Thoracic aorta (tissue), 2 donors: ENCODE measurements around the gene CUL5. TPM values are rescaled to one million over a fixed set of nuclear protein-coding genes. Genes with fewer than 3 reads are reported as not detected.

Source experiments
- ATAC-seq: fragments of 150-250 bp; one replicate; pipeline ENCODE4 v1.8.0; 2017; ENCODE audit warnings: low read depth; ENCODE audit not compliant: insufficient number of reproducible peaks, low FRiP score
- DNase-seq: peaks from one replicate; pipeline ENCODE4 v3.0.0-alpha.2; 2020; ENCODE audit warnings: low spot score
- H3K27ac ChIP-seq, 2 donors: fragments of 200-600 bp; sonication (generic); 1 replicate in 1 of 2; 2 replicates in 1 of 2; pipeline ENCODE4 v1.5.1; 2016; ENCODE audit warnings: mild to moderate bottlenecking in 2 of 2, moderate library complexity in 2 of 2
- H3K27me3 ChIP-seq: fragments of 200-600 bp; sonication (generic); replicated peaks from 2 replicates; pipeline ENCODE4 v1.6.0; 2016; ENCODE audit warnings: mild to moderate bottlenecking; ENCODE audit not compliant: insufficient read depth
- H3K36me3 ChIP-seq: fragments of 200-600 bp; sonication (generic); one replicate; pipeline ENCODE4 v1.5.1; 2016
- H3K4me1 ChIP-seq, 2 donors: fragments of 200-600 bp; sonication (generic); 1 replicate in 1 of 2; 2 replicates in 1 of 2; pipeline versions ENCODE4 v1.5.1 to v1.6.0; 2016; ENCODE audit warnings: low read depth in 2 of 2, mild to moderate bottlenecking in 1 of 2; ENCODE audit not compliant: control insufficient read depth in 1 of 2
- H3K4me3 ChIP-seq: fragments of 200-600 bp; sonication (generic); 2 replicates; pipeline ENCODE4 v1.5.1; 2016; ENCODE audit warnings: mild to moderate bottlenecking
- H3K9me3 ChIP-seq: fragments of 200-600 bp; sonication (generic); 2 replicates; pipeline ENCODE4 v1.5.1; 2016
- total RNA-seq, 2 donors: library from RNA; depleted of rRNA; stranded (reverse); fragments of >200 nt; gene quantifications; one replicate each; pipeline versions ENCODE4 v1.1.0 to v1.2.3, GENCODE V29; 2016
- TF ChIP-seq, protein P1 (sequence below): fragments of 200-600 bp; sonication (generic); IDR thresholded peaks from one replicate; pipeline ENCODE4 v1.5.1; 2019; ENCODE audit warnings: antibody characterized with exemption

CUL5 gene
- total RNA-seq, 2 donors from 2014 or later: 22.7 to 27.0 TPM

DNA sequence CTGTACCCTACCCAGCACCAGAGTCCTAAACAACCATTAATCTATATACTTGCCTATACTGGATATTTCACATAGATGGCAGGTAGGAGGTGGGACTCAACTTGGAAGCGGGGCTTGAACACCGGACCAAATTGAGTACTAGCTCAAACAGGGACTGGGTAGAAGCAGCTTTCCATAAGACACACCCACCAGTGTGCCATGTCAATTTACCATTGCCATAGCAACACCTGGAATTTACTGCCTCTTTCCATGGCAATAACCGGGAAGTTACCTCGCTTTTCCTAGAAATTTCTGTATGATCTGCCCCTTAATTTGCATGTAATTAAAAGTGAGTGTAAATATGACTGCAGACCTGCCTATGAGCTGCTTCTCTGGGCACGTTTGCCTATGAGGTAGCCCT, 38.6 kb upstream of the CUL5 start:
- H3K36me3 ChIP-seq: no peaks in the 10 kb centered on the region
- H3K4me1 ChIP-seq: no peaks in the 10 kb centered on the region
- H3K27me3 ChIP-seq: no peaks in the 10 kb centered on the region
- no peak overlapping the region for H3K27ac ChIP-seq
- H3K4me3 ChIP-seq: no peak overlapping the region
- ATAC-seq (no peak), DNase-seq (no peak)
- no peaks in the 10 kb centered on the region for H3K9me3 ChIP-seq
- TF ChIP-seq, protein P1, sequence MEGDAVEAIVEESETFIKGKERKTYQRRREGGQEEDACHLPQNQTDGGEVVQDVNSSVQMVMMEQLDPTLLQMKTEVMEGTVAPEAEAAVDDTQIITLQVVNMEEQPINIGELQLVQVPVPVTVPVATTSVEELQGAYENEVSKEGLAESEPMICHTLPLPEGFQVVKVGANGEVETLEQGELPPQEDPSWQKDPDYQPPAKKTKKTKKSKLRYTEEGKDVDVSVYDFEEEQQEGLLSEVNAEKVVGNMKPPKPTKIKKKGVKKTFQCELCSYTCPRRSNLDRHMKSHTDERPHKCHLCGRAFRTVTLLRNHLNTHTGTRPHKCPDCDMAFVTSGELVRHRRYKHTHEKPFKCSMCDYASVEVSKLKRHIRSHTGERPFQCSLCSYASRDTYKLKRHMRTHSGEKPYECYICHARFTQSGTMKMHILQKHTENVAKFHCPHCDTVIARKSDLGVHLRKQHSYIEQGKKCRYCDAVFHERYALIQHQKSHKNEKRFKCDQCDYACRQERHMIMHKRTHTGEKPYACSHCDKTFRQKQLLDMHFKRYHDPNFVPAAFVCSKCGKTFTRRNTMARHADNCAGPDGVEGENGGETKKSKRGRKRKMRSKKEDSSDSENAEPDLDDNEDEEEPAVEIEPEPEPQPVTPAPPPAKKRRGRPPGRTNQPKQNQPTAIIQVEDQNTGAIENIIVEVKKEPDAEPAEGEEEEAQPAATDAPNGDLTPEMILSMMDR: no peak

- Histone ChIP-seq H3K27ac (no peak overlapping the region), H3K4me1 (no peaks in the 10 kb centered on the region), H3K36me3 (no peaks in the 10 kb centered on the region), H3K4me3 (no peak overlapping the region), H3K27me3 (no peaks in the 10 kb centered on the region), H3K9me3 (no peaks in the 10 kb centered on the region)
- TF ChIP-seq, protein P1: no peak
- DNase-seq (no peak), ATAC-seq (no peak)
Measured at GRCh38 chr11:107973641-107974040, 35.1 kb upstream of the CUL5 start.

- DNase-seq (no peak), ATAC-seq (no peak)
Measured at GRCh38 chr11:107988397-107989158, 20.1 kb upstream of the CUL5 start.

DNA sequence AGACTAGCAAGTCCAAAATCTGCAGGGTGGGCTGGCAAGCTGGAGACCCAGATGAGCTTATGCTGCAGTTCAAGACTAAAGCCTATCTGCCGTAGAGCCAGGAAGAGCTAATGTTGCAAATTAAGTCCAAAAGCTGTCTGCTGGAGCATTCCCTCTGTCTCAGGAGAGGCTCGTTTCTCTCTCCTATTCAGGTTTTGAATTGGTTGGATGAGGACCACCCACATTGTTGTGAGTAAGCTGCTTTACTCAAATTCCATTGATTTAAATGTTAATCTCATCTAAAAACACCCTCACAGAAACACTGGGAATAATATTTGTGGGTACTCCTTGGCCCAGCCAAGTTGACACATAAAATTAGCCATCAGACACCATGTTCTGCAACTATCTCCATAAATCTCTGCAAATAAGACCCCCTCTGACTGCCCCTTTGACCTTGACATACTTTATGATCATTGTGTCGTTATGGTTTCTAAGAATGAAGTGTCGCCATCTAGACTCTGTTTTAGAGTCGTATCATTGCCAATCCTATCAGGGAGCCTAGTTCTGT, 16.8 kb upstream of the CUL5 start:
- Histone ChIP-seq H3K27ac (no peak overlapping the region), H3K4me1 (no peaks in the 10 kb centered on the region), H3K4me3 (no peak overlapping the region), H3K36me3 (no peaks in the 10 kb centered on the region), H3K27me3 (no peaks in the 10 kb centered on the region), H3K9me3 (no peaks in the 10 kb centered on the region)
- DNase-seq: no peak
- no peak for ATAC-seq
- TF ChIP-seq, protein P1: no peak

More at GRCh38 chr11:107988397-107989158, 20.1 kb upstream of the CUL5 start:
- Histone ChIP-seq H3K4me3 (no peak overlapping the region), H3K36me3 (no peaks in the 10 kb centered on the region), H3K4me1 (no peaks in the 10 kb centered on the region), H3K27ac (no peak overlapping the region), H3K27me3 (no peaks in the 10 kb centered on the region), H3K9me3 (no peaks in the 10 kb centered on the region)
- TF ChIP-seq, protein P1: no peak

GRCh38 chr11:107996006-107996776, 12.5 kb upstream of the CUL5 start:
- no peak for DNase-seq
- no peaks in the 10 kb centered on the region for H3K36me3 ChIP-seq
- H3K4me1 ChIP-seq: no peaks in the 10 kb centered on the region
- H3K9me3 ChIP-seq: no peaks in the 10 kb centered on the region
- H3K27ac ChIP-seq: no peak overlapping the region
- no peaks in the 10 kb centered on the region for H3K27me3 ChIP-seq
- H3K4me3 ChIP-seq: no peak overlapping the region
- TF ChIP-seq, protein P1: no peak
- no peak for ATAC-seq
